Dendritic cell treated with granulocyte-macrophage colony-stimulating factor and Interleukin-4, amounts not matched to agents 40 ng/mL and 50 ng/mL, for 4 days (primary cell): Measurements from ENCODE around the gene TSHZ1.

ENCODE experiments used
- H3K27ac Mint-ChIP-seq: one replicate; pipeline ENCODE4 v1.8.0; 2022; ENCODE audit warnings: mild to moderate bottlenecking, mixed read lengths
- H3K27me3 Mint-ChIP-seq: one replicate; pipeline ENCODE4 v1.8.0; 2022; ENCODE audit warnings: mild to moderate bottlenecking, mixed read lengths
- H3K36me3 Mint-ChIP-seq: one replicate; pipeline ENCODE4 v1.8.0; 2022; ENCODE audit warnings: low read depth, mixed read lengths
- H3K4me1 Mint-ChIP-seq: one replicate; pipeline ENCODE4 v1.8.0; 2022; ENCODE audit warnings: low read depth, mixed read lengths
- H3K4me3 Mint-ChIP-seq: one replicate; pipeline ENCODE4 v1.8.0; 2022; ENCODE audit warnings: mild to moderate bottlenecking, moderate library complexity, mixed read lengths
- H3K9me3 Mint-ChIP-seq: one replicate; pipeline ENCODE4 v1.8.0; 2022; ENCODE audit warnings: mixed read lengths
- intact Hi-C: fragments of 100-400 bp; cut with micrococcal nuclease; formaldehyde crosslinking; loops from one replicate; pipeline ENCODE4 v1.15.0; 2022

TSHZ1 gene

DNA sequence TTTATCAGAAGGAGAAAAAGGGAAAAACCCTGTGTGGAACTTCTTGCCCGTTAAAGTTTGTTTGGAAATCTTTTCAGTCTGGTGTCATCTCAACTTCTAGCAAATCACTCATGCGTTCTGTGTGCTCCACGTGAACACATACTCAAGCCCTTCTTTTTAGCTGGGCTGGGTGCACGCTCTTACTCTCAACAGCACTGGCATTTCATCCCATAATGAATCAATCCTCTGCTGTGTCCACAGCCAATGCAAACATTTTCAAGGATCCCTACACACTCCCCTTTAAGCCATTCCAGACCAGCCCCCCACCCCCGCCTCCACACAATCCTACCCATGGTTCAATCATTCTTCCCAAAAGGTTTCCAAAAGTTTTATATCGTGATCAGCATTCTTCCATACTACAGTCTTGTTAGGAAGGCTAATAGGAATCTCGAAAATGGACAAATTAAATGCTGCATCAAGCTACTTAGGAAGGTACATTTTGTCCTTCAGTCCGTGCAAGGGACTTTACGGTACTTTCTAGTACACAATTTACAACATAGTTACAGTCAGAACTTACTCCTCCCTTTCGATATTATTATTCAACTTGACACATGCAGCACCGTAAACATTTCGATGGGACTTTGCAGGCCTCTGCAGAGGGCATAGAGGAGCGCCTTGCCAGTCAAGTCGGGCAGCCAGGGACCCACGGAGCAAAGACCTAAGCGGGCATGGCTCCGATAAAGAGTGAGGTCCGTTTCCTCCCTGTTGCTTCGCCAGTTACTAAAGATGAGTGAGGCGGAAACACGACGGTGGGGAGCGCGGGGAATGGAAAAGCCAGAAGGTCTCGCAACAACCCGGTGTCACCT lies 3.1 kb upstream of the TSHZ1 start:
- peaks cover 34% of the 10 kb centered on the region for H3K27me3 Mint-ChIP-seq
- peak overlapping the region; percentile 89 for H3K4me3 Mint-ChIP-seq
- intact Hi-C loops, result loop anchor here (2.0 to 10.0 kb wide), 5 partner anchors 33 to 1615 kb away; partner anchors contain the start of gene ZNF236
- H3K36me3 Mint-ChIP-seq, result peaks cover 30% of the 10 kb centered on the region
- H3K27ac Mint-ChIP-seq, result peak overlapping the region; percentile 94
- peaks cover 57% of the 10 kb centered on the region for H3K4me1 Mint-ChIP-seq
- no peaks in the 10 kb centered on the region for H3K9me3 Mint-ChIP-seq

DNA sequence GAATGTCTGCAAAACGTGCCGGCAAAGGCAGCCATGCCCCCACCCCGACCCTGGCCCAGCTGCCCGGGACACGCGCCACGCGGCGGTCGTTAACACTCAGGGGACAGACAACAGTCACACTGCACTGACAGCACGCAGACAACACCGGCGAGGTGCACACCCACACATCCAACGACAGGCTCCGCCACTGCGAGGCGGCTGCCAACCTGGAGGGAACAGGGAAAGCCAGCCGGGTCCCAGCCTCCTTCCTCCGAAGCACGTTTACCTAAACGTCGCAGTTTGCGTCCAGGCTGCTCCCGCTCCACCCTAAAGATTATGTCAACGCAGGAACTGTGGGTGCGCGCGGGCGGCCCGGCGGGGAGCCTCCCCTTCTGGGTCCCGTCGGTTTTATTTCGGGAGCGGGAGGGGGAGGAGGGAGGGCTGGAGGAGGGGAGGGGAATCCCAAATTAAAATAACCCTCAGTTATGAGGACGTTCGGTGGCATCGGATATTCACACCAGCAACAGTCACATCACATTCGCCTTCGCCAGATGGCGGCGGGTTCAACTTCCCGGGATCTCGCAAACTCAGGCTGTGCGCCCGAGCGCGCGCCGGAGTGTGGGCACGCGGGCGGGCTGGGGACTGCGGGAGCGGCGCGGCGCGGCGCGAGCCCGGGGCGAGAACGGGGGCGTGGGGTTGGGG lies 2.3 kb upstream of the TSHZ1 start:
- Mint-ChIP-seq H3K36me3 (peaks cover 30% of the 10 kb centered on the region), H3K4me3 (peak overlapping the region; percentile 89), H3K9me3 (no peaks in the 10 kb centered on the region), H3K27me3 (peaks cover 34% of the 10 kb centered on the region), H3K4me1 (peaks cover 62% of the 10 kb centered on the region), H3K27ac (peak overlapping the region; percentile 94)
- intact Hi-C loops, result loop anchor here (2.0 to 10.0 kb wide), 4 partner anchors 99 to 1614 kb away; partner anchors contain the start of gene ZNF236

GRCh38 chr18:75208836-75209128 lies 1.8 kb upstream of the TSHZ1 start:
- Mint-ChIP-seq H3K4me1 (peaks cover 64% of the 10 kb centered on the region), H3K27me3 (peaks cover 34% of the 10 kb centered on the region), H3K9me3 (no peaks in the 10 kb centered on the region), H3K36me3 (peaks cover 30% of the 10 kb centered on the region), H3K4me3 (peak overlapping the region; percentile 89), H3K27ac (peak overlapping the region; percentile 94)
- intact Hi-C loops, result loop anchor here (2.0 to 10.0 kb wide), 4 partner anchors 98 to 1614 kb away; partner anchors contain the start of gene ZNF236

- Mint-ChIP-seq H3K4me1 (peaks cover 66% of the 10 kb centered on the region), H3K9me3 (no peaks in the 10 kb centered on the region), H3K27ac (peak within 1 kb of the TSS; percentile 94), H3K27me3 (peaks cover 31% of the 10 kb centered on the region), H3K36me3 (peaks cover 30% of the 10 kb centered on the region), H3K4me3 (peak within 1 kb of the TSS; percentile 89)
- intact Hi-C loops, result loop anchor here (2.0 to 10.0 kb wide), 4 partner anchors 97 to 1613 kb away; partner anchors contain the start of gene ZNF236
Observed at GRCh38 chr18:75209129-75209950, 1.3 kb upstream of the TSHZ1 start, which contains the start of gene PTGR3. PTGR3 (minus strand) TSS chr18:75209139; CDS start chr18:75209058, 81 bp downstream.

- Mint-ChIP-seq H3K4me3 (peak overlapping the region; percentile 79), H3K4me1 (peaks cover 60% of the 10 kb centered on the region), H3K27ac (peak overlapping the region; percentile 94), H3K36me3 (peaks cover 28% of the 10 kb centered on the region), H3K27me3 (peaks cover 26% of the 10 kb centered on the region), H3K9me3 (no peaks in the 10 kb centered on the region)
- intact Hi-C loops, result loop anchor here (2.0 to 10.0 kb wide), 5 partner anchors 97 to 1612 kb away; partner anchors contain the start of gene ZNF236
Observed at GRCh38 chr18:75209951-75210258, 692 bp upstream of the TSHZ1 start.

DNA sequence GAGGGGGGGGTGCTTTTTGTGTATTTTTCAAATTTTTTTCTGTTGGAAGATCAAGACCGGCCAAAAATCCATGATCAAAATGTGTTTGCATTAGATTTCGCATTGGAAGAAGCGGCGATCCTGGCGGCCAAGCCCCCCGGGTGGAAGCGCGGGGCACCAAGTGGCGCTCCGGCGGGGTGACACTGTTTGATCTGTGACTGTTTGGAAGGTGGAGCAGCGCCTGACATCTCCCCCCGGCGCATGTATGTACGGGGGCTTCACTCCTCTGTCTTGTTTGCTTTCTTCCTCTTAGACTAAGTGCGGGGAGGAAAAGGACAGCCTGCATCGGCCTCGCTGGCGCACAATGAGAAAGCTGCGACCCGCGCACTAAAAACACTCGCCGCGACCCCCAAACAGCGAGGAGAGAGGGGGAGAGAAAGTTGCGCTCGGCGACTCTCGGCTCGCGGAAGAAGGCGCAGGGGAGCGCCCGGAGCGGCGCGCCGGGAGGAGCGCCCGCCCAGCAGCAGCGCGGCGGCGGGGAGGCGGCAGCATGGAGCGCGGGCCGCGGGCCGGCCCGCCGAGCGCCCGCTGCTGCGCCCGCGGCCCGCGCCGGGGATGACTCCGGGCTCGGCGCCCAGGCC lies 515 bp downstream of the TSHZ1 start:
- peaks cover 29% of the 10 kb centered on the region for H3K36me3 Mint-ChIP-seq
- H3K9me3 Mint-ChIP-seq, result no peaks in the 10 kb centered on the region
- intact Hi-C loops, result loop anchor here (10.0 kb wide), 1 partner anchor 226 kb away; no protein-coding TSS in a partner anchor
- H3K27me3 Mint-ChIP-seq, result peaks cover 16% of the 10 kb centered on the region
- peak overlapping the region; percentile 94 for H3K27ac Mint-ChIP-seq
- H3K4me3 Mint-ChIP-seq, result peak overlapping the region; percentile 96
- peaks cover 59% of the 10 kb centered on the region for H3K4me1 Mint-ChIP-seq

DNA sequence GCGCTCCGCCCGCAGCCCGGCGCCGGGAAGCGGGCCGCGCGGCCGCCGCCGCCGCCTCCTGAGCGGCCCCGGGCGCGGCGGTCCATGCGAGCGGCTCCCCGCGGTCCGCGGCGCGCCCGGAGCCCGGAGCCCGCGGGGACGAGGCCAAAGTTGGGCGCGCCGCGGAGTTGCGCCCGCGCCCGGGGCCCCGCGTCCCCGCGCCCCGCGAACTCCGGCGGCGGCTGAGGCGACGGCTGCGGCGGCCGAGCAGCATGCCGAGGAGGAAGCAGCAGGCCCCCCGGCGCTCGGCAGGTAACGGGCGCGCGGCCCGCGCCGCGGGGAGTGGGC lies 992 bp downstream of the TSHZ1 start:
- peak overlapping the region; percentile 94 for H3K27ac Mint-ChIP-seq
- peaks cover 59% of the 10 kb centered on the region for H3K4me1 Mint-ChIP-seq
- H3K36me3 Mint-ChIP-seq, result peaks cover 29% of the 10 kb centered on the region
- no peaks in the 10 kb centered on the region for H3K9me3 Mint-ChIP-seq
- H3K4me3 Mint-ChIP-seq, result peak overlapping the region; percentile 70
- peaks cover 11% of the 10 kb centered on the region for H3K27me3 Mint-ChIP-seq
- intact Hi-C loops, result loop anchor here (10.0 kb wide), 1 partner anchor 227 kb away; no protein-coding TSS in a partner anchor

- peaks cover 5% of the 10 kb centered on the region for H3K27me3 Mint-ChIP-seq
Observed at GRCh38 chr18:75211953-75212750, 1.6 kb downstream of the TSHZ1 start.

DNA sequence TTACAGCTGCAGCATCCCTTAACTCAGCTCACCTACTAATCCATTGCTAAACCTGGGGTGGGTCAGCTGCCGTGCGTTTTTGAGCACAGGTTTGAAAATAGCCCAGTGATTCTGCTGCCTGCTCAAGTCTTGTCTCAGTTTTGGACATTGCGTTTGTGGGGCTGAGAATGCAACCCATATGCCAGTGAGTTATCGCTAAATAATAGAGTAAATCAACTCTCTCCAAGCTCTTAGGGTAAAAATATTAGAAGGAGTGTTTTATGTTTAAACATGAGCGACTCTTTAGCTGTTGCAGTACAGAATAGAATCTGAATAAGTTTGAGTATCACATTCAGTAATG lies 2.1 kb downstream of the TSHZ1 start:
- H3K9me3 Mint-ChIP-seq, result no peaks in the 10 kb centered on the region
- H3K27me3 Mint-ChIP-seq, result no peaks in the 10 kb centered on the region
- H3K27ac Mint-ChIP-seq, result no peak overlapping the region
- peak overlapping the region; percentile 70 for H3K4me3 Mint-ChIP-seq
- peaks cover 59% of the 10 kb centered on the region for H3K4me1 Mint-ChIP-seq
- intact Hi-C loops, result loop anchor here (10.0 kb wide), 1 partner anchor 228 kb away; no protein-coding TSS in a partner anchor
- peaks cover 23% of the 10 kb centered on the region for H3K36me3 Mint-ChIP-seq

More at GRCh38 chr18:75211953-75212750, 1.6 kb downstream of the TSHZ1 start:
- Mint-ChIP-seq H3K4me3 (peak overlapping the region; percentile 70), H3K9me3 (no peaks in the 10 kb centered on the region), H3K4me1 (peaks cover 59% of the 10 kb centered on the region), H3K27ac (peak overlapping the region; percentile 32), H3K36me3 (peaks cover 29% of the 10 kb centered on the region)
- intact Hi-C loops, result loop anchor here (10.0 kb wide), 1 partner anchor 227 kb away; no protein-coding TSS in a partner anchor

DNA sequence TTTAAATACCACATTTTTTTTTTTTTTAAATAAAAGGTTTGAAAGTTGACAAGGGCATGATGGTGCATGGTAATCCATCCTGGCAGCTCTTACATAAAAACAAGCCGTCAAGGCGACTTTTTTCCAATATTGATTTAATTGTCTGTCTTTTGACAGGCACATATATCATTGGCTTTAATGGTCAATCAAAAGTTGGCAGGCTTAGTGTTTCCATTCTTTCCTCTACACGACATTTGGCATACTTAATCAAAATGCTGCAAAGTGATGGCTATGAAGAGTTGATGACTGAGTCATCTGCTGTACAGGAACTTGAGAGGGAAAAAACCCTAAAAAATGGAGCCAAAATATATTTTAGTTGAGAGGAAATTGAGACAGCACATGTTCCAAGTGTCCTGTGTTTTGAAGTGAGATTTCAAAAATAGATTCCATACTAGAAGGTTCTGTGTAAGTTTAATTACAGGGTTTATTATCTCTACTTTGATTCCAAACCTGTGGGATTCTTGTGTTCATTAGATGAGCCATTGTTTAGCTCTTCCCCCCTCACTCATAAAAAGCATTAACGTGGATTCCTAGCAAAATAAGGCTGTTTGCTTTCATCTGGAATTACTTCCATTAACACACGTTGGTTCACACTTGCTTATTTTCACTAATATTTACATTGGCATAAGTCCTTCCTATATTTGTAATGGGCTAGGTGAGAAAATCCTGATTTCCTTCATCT lies 3.2 kb downstream of the TSHZ1 start:
- Mint-ChIP-seq H3K36me3 (peaks cover 15% of the 10 kb centered on the region), H3K4me3 (no peak overlapping the region), H3K27ac (no peak overlapping the region), H3K9me3 (no peaks in the 10 kb centered on the region), H3K27me3 (no peaks in the 10 kb centered on the region), H3K4me1 (peaks cover 57% of the 10 kb centered on the region)
- intact Hi-C loops, result loop anchor here (10.0 kb wide), 1 partner anchor 229 kb away; no protein-coding TSS in a partner anchor

DNA sequence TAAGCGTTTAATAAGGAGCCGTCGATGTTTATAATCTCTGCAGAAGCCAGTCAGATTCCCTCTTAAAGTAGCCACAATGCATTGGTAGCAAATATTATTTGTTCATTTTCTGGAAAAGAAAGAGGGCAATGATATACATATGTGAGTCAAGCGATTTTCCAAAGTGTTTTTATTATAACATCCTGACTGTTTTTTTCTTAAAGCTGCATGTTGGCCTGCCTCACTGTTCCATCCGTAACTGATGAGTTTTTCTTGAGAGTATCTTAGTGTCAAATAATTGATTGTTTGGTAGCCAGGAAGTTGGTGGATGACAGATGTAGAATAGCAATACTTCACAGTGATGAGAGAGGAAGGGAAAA lies 3.7 kb downstream of the TSHZ1 start:
- H3K4me3 Mint-ChIP-seq, result no peak overlapping the region
- no peak overlapping the region for H3K27ac Mint-ChIP-seq
- peaks cover 57% of the 10 kb centered on the region for H3K4me1 Mint-ChIP-seq
- no peaks in the 10 kb centered on the region for H3K27me3 Mint-ChIP-seq
- intact Hi-C loops, result loop anchor here (10.0 kb wide), 1 partner anchor 230 kb away; no protein-coding TSS in a partner anchor
- no peaks in the 10 kb centered on the region for H3K9me3 Mint-ChIP-seq
- H3K36me3 Mint-ChIP-seq, result peaks cover 15% of the 10 kb centered on the region
